GM19099 (cell line): ENCODE results near the gene COA5.

Source experiments
- POLR2A ChIP-seq: IDR thresholded peaks from 3 replicates; pipeline ENCODE4 v1.6.1; 2011; ENCODE audit warnings: low read depth; ENCODE audit not compliant: insufficient read length; ENCODE audit errors: extremely low read depth

Gene COA5

GRCh38 chr2:98569915-98570314 is 38.4 kb downstream of the COA5 start:
- TF ChIP-seq POLR2A: no peak

GRCh38 chr2:98569197-98569793 is 39.0 kb downstream of the COA5 start:
- no peak for TF ChIP-seq POLR2A

GRCh38 chr2:98568161-98568956 is 40.0 kb downstream of the COA5 start:
- no peak for TF ChIP-seq POLR2A

GRCh38 chr2:98565941-98566340 is 42.4 kb downstream of the COA5 start:
- TF ChIP-seq POLR2A: no peak

GRCh38 chr2:98565286-98565860 is 42.9 kb downstream of the COA5 start:
- no peak for TF ChIP-seq POLR2A

GRCh38 chr2:98564541-98565132 is 43.7 kb downstream of the COA5 start:
- no peak for TF ChIP-seq POLR2A

GRCh38 chr2:98563394-98563793 is 44.9 kb downstream of the COA5 start:
- no peak for TF ChIP-seq POLR2A

GRCh38 chr2:98561902-98562695 is 46.2 kb downstream of the COA5 start:
- TF ChIP-seq POLR2A: no peak

GRCh38 chr2:98561018-98561417 is 47.3 kb downstream of the COA5 start:
- no peak for TF ChIP-seq POLR2A

- no peak for TF ChIP-seq POLR2A
These were observed 48.0 kb downstream of the COA5 start for GRCh38 chr2:98560256-98560771.

GRCh38 chr2:98559581-98559980 is 48.7 kb downstream of the COA5 start:
- TF ChIP-seq POLR2A: no peak

GRCh38 chr2:98558852-98559530 is 49.3 kb downstream of the COA5 start:
- no peak for TF ChIP-seq POLR2A

GRCh38 chr2:98556344-98557033 is 51.8 kb downstream of the COA5 start:
- TF ChIP-seq POLR2A: no peak

GRCh38 chr2:98555696-98556095 is 52.6 kb downstream of the COA5 start:
- TF ChIP-seq POLR2A: no peak
